Keratinocyte (primary cell): ENCODE data around the gene CBFA2T3. TPM values are rescaled to one million over a fixed set of nuclear protein-coding genes. Genes with fewer than 3 reads are reported as not detected.

ENCODE experiments used
- DNase-seq: peaks from one replicate; pipeline ENCODE4 v3.0.0-alpha.2; 2011; ENCODE audit warnings: low read depth, missing footprints, low spot score
- FAIRE-seq: peaks from 2 replicates; lab custom pipeline; 2011; peaks lifted over from hg19 to GRCh38; lab: Jason Lieb, UNC
- H2AFZ ChIP-seq: 2 replicates; pipeline ENCODE4 v1.6.0; 2012; ENCODE audit warnings: low read length, control low read depth, inconsistent platforms; ENCODE audit not compliant: control insufficient read depth
- H3K27ac ChIP-seq: 2 replicates; pipeline ENCODE4 v1.5.1; 2011; ENCODE audit warnings: low read length; ENCODE audit not compliant: control insufficient read depth, insufficient read depth
- H3K27me3 ChIP-seq: 3 replicates; pipeline ENCODE4 v1.6.0; 2011; ENCODE audit warnings: low read length; ENCODE audit not compliant: control insufficient read depth, insufficient read depth; ENCODE audit errors: extremely low read depth
- H3K36me3 ChIP-seq, 2 experiments: 2 replicates in 1 of 2; 3 replicates in 1 of 2; pipeline ENCODE4 v1.5.1; 2011; ENCODE audit warnings: low read length in 2 of 2, mild to moderate bottlenecking in 1 of 2; ENCODE audit not compliant: control insufficient read depth in 2 of 2, insufficient read depth in 2 of 2; ENCODE audit errors: extremely low read depth in 1 of 2
- H3K4me1 ChIP-seq: 3 replicates; pipeline ENCODE4 v1.5.1; 2011; ENCODE audit warnings: low read length; ENCODE audit not compliant: control insufficient read depth, insufficient read depth; ENCODE audit errors: extremely low read depth
- H3K4me2 ChIP-seq: 3 replicates; pipeline ENCODE4 v1.6.0; 2011; ENCODE audit warnings: low read depth, low read length; ENCODE audit not compliant: control insufficient read depth, insufficient read depth; ENCODE audit errors: extremely low read depth
- H3K4me3 ChIP-seq, 3 experiments: fragments of 200-600 bp in 1 of 3; sonication (generic) in 1 of 3; 2 replicates in 2 of 3; 3 replicates in 1 of 3; pipeline ENCODE4 v1.5.1; 2011 to 2016; ENCODE audit warnings: low read length in 3 of 3, mild to moderate bottlenecking in 3 of 3, control low read depth in 2 of 3, inconsistent platforms in 1 of 3, low read depth in 1 of 3, mixed read lengths in 1 of 3, mixed run types in 1 of 3, moderate library complexity in 1 of 3; ENCODE audit not compliant: control insufficient read depth in 2 of 3, insufficient read depth in 2 of 3; ENCODE audit errors: extremely low read depth in 1 of 3
- H3K79me2 ChIP-seq: 2 replicates; pipeline ENCODE4 v1.6.0; 2012; ENCODE audit warnings: low read length; ENCODE audit not compliant: control insufficient read depth, insufficient read depth
- H3K9ac ChIP-seq: 3 replicates; pipeline ENCODE4 v1.6.0; 2011; ENCODE audit warnings: low read length; ENCODE audit not compliant: control insufficient read depth, insufficient read depth; ENCODE audit errors: extremely low read depth
- H3K9me1 ChIP-seq: 3 replicates; pipeline ENCODE4 v1.6.0; 2011; ENCODE audit warnings: low read length; ENCODE audit not compliant: control insufficient read depth, insufficient read depth; ENCODE audit errors: extremely low read depth
- H3K9me3 ChIP-seq: 2 replicates; pipeline ENCODE4 v1.5.1; 2012; ENCODE audit warnings: low read depth, low read length; ENCODE audit not compliant: control insufficient read depth
- H4K20me1 ChIP-seq: 3 replicates; pipeline ENCODE4 v1.6.0; 2011; ENCODE audit warnings: low read length; ENCODE audit not compliant: control insufficient read depth, insufficient read depth; ENCODE audit errors: extremely low read depth
- CTCF ChIP-seq, 3 experiments: IDR thresholded peaks in 1 of 3; conservative IDR thresholded peaks in 1 of 3; optimal IDR thresholded peaks in 1 of 3; 2 replicates in 2 of 3; 3 replicates in 1 of 3; pipeline versions ENCODE3 to v1.5.1; 2011; ENCODE audit warnings: low read length in 3 of 3, mild to moderate bottlenecking in 3 of 3, moderate library complexity in 2 of 3, control low read depth in 1 of 3, inconsistent platforms in 1 of 3; ENCODE audit not compliant: insufficient read depth in 2 of 3; ENCODE audit errors: extremely low read depth in 1 of 3
- EZH2 ChIP-seq: IDR thresholded peaks from one replicate; pipeline ENCODE4 v1.6.1; 2012; ENCODE audit warnings: inconsistent platforms, mild to moderate bottlenecking, low read length, moderate library complexity
- dilution Hi-C: fragments of 300-500 bp; cut with MboI; formaldehyde crosslinking; loops from one replicate; pipeline ENCODE4 v1.7.0; 2020; ENCODE audit warnings: low sequenced_read_pairs; ENCODE audit not compliant: extremely low pct_ligation_motif_present
- polyA plus RNA-seq, 5 experiments: library from polyadenylated mRNA; depleted of rRNA in 3 of 5; stranded (reverse) in 3 of 5; stranded (forward) in 1 of 5; unstranded in 1 of 5; fragments of >200 nt; gene quantifications; 1 replicate in 1 of 5; 2 replicates in 3 of 5; 3 replicates in 1 of 5; pipeline versions ENCODE4 v1.2.1 to v1.2.3, GENCODE V29; 2011 to 2012; ENCODE audit warnings: missing spikeins in 2 of 5, low read depth in 1 of 5, low replicate concordance in 1 of 5

CBFA2T3 gene
- polyA plus RNA-seq, 1 donor (not counting 4 experiments of a cell fraction or from before 2014, with no cell fraction given), result 0.08 TPM

GRCh38 chr16:88968589-88969280, 8.3 kb downstream of the CBFA2T3 start:
- H3K9me1 ChIP-seq, result no peaks in the 10 kb centered on the region
- H3K9me3 ChIP-seq, result no peaks in the 10 kb centered on the region
- dilution Hi-C loops, result no loop called here
- TF ChIP-seq CTCF (optimal IDR thresholded peaks at IDR 0.05 in 1 of 3, IDR thresholded peaks at IDR 0.05 in 1 of 3, conservative IDR thresholded peaks at IDR 0.05 in 1 of 3; ENCODE audit: extremely low read depth in 1 of 3, insufficient read depth in 2 of 3, low read length in 3 of 3) (no peak), EZH2 (no peak)
- no peak for DNase-seq
- H3K4me3 ChIP-seq, result no peak overlapping the region
- no peaks in the 10 kb centered on the region for H4K20me1 ChIP-seq
- H2AFZ ChIP-seq, result no peak overlapping the region
- no peak overlapping the region for H3K4me2 ChIP-seq
- H3K9ac ChIP-seq, result no peak overlapping the region
- no peak overlapping the region for H3K27ac ChIP-seq
- no peaks in the 10 kb centered on the region for H3K36me3 ChIP-seq
- peaks cover 42% of the 10 kb centered on the region for H3K27me3 ChIP-seq
- no peaks in the 10 kb centered on the region for H3K4me1 ChIP-seq
- no peaks in the 10 kb centered on the region for H3K79me2 ChIP-seq
- FAIRE-seq, result no peak

GRCh38 chr16:88967830-88968588, 9.0 kb downstream of the CBFA2T3 start:
- Histone ChIP-seq H3K27me3 (peaks cover 38% of the 10 kb centered on the region), H3K27ac (no peak overlapping the region), H3K4me2 (no peak overlapping the region), H3K9me1 (no peaks in the 10 kb centered on the region), H3K4me1 (no peaks in the 10 kb centered on the region), H3K79me2 (no peaks in the 10 kb centered on the region), H2AFZ (no peak overlapping the region), H3K9ac (no peak overlapping the region), H4K20me1 (no peaks in the 10 kb centered on the region), H3K9me3 (no peaks in the 10 kb centered on the region), H3K36me3 (no peaks in the 10 kb centered on the region), H3K4me3 (no peak overlapping the region)
- dilution Hi-C loops, result no loop called here
- DNase-seq, result no peak
- TF ChIP-seq CTCF (optimal IDR thresholded peaks at IDR 0.05 in 1 of 3, IDR thresholded peaks at IDR 0.05 in 1 of 3, conservative IDR thresholded peaks at IDR 0.05 in 1 of 3; ENCODE audit: extremely low read depth in 1 of 3, insufficient read depth in 2 of 3, low read length in 3 of 3) (no peak), EZH2 (no peak)
- FAIRE-seq, result no peak
